ENCODE data around the gene PLA2G10.
"Not testable (repeated sequence)": the region's sequence is repeated elsewhere in the genome, so short reads cannot be mapped to it uniquely, and the experiment has no call there.

Gene PLA2G10

DNA sequence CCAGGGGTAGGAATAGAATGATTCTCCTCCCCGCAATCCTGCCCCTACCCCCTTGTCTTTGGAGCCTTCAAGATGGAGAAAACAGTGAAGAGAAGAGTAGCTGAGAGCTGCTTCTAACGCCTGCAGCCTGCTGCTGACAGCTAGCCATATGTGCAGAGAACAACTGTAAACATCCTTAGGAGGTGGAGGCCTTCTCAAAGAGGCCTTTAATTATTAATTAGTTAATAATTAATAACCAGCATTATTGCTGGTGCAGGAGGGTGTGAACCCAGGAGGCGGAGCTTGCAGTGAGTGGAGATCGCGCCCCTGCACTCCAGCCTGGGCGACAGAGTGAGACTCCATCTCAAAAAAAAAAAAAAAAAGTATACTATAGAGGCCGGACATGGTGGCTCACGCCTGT is 52.9 kb downstream of the PLA2G10 start:
- TF ChIP-seq CTCF (IDR thresholded peaks at IDR 0.05; ENCODE audit: insufficient read depth, low read length) (no peak), SPI1 (IDR thresholded peaks at IDR 0.05; ENCODE audit: borderline replicate concordance, low read depth) (no peak), REST (IDR thresholded peaks at IDR 0.05; ENCODE audit: insufficient replicate concordance, low read depth) (no peak), POLR2AphosphoS5 (IDR thresholded peaks at IDR 0.05; ENCODE audit: low read depth) (no peak), GABPA (IDR thresholded peaks at IDR 0.05; ENCODE audit: low read depth) (no peak)
- no peak for DNase-seq (ENCODE audit: low read depth in 1 of 2, low spot score in 1 of 2)
- H3K27me3 ChIP-seq (ENCODE audit: insufficient read depth, poor library complexity, severe bottlenecking) = no peaks in the 10 kb centered on the region
- H3K4me3 ChIP-seq (replicated peaks; ENCODE audit: insufficient read depth, low read length) = no peak overlapping the region
- H3K27ac ChIP-seq (replicated peaks) = no peak overlapping the region

- H3K27ac ChIP-seq (replicated peaks) = no peak overlapping the region
- H3K27me3 ChIP-seq (ENCODE audit: insufficient read depth, poor library complexity, severe bottlenecking) = no peaks in the 10 kb centered on the region
- no peak overlapping the region for H3K4me3 ChIP-seq (replicated peaks; ENCODE audit: insufficient read depth, low read length)
These were observed 53.6 kb downstream of the PLA2G10 start for GRCh38 chr16:14640538-14640937.

GRCh38 chr16:14636951-14637240 is 57.2 kb downstream of the PLA2G10 start:
- H3K27ac ChIP-seq (replicated peaks); H3K27me3 ChIP-seq (ENCODE audit: insufficient read depth, poor library complexity, severe bottlenecking); DNase-seq (ENCODE audit: low read depth in 1 of 2, low spot score in 1 of 2); H3K4me3 ChIP-seq (replicated peaks; ENCODE audit: insufficient read depth, low read length): not testable (repeated sequence)

More at GRCh38 chr16:14640538-14640937, 53.6 kb downstream of the PLA2G10 start:
- no peak for TF ChIP-seq GABPA (IDR thresholded peaks at IDR 0.05; ENCODE audit: low read depth)
- no peak for TF ChIP-seq POLR2AphosphoS5 (IDR thresholded peaks at IDR 0.05; ENCODE audit: low read depth)
- TF ChIP-seq REST (IDR thresholded peaks at IDR 0.05; ENCODE audit: insufficient replicate concordance, low read depth) = no peak
- no peak for TF ChIP-seq CTCF (IDR thresholded peaks at IDR 0.05; ENCODE audit: insufficient read depth, low read length)
- TF ChIP-seq SPI1 (IDR thresholded peaks at IDR 0.05; ENCODE audit: borderline replicate concordance, low read depth) = no peak
- DNase-seq (ENCODE audit: low read depth in 1 of 2, low spot score in 1 of 2) = no peak

- H3K27ac ChIP-seq (replicated peaks); H3K4me3 ChIP-seq (replicated peaks; ENCODE audit: insufficient read depth, low read length); DNase-seq (ENCODE audit: low read depth in 1 of 2, low spot score in 1 of 2); H3K27me3 ChIP-seq (ENCODE audit: insufficient read depth, poor library complexity, severe bottlenecking): not testable (repeated sequence)
These were observed 57.7 kb downstream of the PLA2G10 start for GRCh38 chr16:14636179-14636950.

All from HL-60 (cell line).